Mononuclear cell (primary cell): ENCODE data around the gene NATD1. TPM values are rescaled to one million over a fixed set of nuclear protein-coding genes. Genes with fewer than 3 reads are reported as not detected.

Experiments
- H3K27me3 ChIP-seq: 2 replicates; pipeline ENCODE4 v1.6.0; 2011; ENCODE audit warnings: low read length, control low read depth; ENCODE audit not compliant: insufficient read depth
- H3K4me1 ChIP-seq: 2 replicates; pipeline ENCODE4 v1.5.1; 2011; ENCODE audit warnings: mild to moderate bottlenecking, low read length, control low read depth; ENCODE audit not compliant: insufficient read depth
- H3K4me3 ChIP-seq: 2 replicates; pipeline ENCODE4 v1.5.1; 2011; ENCODE audit warnings: mild to moderate bottlenecking, low read length, moderate library complexity
- H3K9me3 ChIP-seq: 2 replicates; pipeline ENCODE4 v1.5.1; 2011; ENCODE audit warnings: low read depth, mild to moderate bottlenecking, control low read depth, low read length
- total RNA-seq: library from RNA; depleted of rRNA; stranded (reverse); fragments of >200 nt; gene quantifications from one replicate; pipeline ENCODE4 v1.2.3, GENCODE V29; 2012

NATD1 gene
- total RNA-seq, 1 donor, result 3.3 TPM

DNA sequence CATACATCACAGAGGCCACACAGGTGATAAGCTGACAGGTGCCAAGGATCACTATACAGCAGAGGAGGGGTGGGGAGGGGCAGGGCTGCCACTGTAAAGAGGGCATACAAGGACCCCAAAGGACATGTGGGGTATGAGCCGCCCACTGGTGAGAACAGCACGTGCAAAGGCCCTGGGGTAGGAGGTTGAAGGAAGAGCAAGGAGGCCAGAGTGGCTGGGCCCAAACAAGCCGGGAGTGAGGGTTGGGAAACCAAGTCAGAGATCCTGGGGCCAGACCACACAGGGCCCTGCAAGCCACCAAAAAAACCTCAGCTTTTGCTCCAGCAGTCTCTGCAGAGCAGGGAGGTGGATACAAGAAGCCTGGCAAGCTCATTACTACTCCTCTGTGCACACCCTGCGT is 6.5 kb downstream of the NATD1 start:
- Histone ChIP-seq H3K9me3 (no peaks in the 10 kb centered on the region), H3K4me1 (peaks cover 12% of the 10 kb centered on the region), H3K27me3 (no peaks in the 10 kb centered on the region), H3K4me3 (no peak overlapping the region)

DNA sequence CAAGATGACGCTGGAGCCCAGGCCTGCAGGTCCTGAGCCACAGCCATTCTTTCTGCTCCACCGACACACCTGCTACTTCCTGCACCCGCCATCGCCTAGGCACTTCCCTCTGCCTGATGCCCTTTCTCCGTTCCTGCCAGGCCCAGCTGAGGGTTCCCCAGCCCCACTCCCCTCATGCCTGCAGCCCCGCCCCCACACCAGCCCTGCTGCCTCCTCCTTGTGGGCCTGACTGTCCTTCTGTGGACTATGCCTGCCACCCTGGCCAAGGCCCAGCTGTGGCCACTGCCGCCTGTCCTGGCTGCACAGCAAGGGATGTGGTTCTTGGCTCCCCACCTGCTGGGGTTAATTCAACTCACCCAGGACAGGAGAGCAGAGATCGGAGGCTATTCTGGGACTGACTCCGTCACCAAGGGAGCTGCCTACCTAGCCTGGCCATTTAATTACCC is 7.5 kb downstream of the NATD1 start:
- Histone ChIP-seq H3K27me3 (no peaks in the 10 kb centered on the region), H3K4me3 (no peak overlapping the region), H3K9me3 (no peaks in the 10 kb centered on the region), H3K4me1 (peaks cover 2% of the 10 kb centered on the region)

DNA sequence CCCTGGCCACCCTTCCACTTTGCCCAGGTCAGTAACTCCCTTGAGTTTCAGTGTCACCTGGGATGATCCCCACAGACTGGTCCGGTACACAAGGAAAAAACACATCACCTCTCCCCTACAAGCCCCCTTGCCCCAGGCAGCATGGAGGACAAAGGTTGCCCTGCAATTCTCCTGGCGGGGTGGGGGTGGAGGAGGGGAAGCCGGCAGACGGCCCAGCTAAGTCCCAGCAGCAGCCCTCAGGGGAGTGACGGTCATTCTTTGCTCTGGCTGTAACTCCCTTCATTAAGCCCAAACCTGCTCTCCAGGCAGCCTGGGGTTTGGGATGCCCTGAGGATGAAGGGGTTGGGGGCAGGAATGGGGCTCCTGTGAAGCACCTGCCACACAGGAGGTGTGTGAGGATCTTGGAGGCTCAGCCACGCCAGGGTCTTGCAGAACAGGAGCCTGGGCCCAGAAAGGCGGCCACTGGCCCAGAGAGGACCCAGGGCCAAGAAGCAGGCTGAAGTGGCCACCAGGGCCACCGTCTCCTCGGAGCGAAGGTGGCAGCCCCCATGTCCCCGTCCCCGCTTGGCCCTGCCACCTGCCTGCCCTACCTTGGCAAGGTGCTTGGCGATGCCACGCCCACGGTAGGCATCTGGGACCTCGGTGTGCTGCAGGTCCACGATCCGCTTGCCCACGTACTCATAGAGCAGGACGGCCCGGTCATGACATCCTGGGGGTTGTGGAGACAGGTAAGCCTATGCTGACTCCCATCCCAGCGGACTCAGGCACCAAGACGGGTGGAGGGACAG is 9.5 kb downstream of the NATD1 start:
- Histone ChIP-seq H3K4me1 (no peaks in the 10 kb centered on the region), H3K27me3 (no peaks in the 10 kb centered on the region), H3K4me3 (no peak overlapping the region), H3K9me3 (no peaks in the 10 kb centered on the region)

DNA sequence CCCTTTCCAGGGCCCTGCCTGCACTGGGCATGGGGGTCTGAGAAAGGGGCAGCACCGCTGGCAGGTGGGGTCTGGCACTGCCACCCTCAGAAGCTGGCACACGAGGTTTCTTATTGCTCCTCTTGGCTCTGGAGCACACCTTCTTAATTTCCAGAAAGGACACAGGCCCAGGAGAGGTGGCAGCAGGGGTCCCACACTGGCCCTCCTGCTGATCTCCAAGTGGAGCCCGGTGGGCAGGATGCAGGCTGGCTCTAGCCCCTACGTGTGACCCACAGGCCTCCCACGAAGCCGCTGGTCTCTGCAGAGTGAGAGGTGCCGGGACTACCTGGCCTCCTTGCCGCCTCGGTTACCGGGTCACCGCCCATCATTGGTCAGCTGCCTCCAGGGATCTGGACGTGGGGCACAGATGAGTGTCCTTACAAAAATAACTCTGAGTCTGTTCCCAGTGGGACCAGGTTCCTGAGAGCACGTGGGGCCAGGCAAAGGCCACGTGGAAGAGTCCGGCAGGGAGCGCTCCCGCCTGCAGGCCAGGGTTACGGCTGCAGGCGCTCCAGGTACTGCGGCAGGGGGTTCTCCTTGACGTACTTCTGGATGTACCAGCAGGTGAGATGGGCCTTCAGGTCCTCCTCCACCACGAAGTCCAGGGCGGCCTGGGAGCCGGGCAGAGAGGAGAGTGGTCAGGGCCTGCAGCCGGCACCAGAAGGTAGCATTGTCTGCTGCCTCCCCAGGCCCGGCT is 10.3 kb downstream of the NATD1 start:
- Histone ChIP-seq H3K4me3 (no peak overlapping the region), H3K9me3 (no peaks in the 10 kb centered on the region), H3K4me1 (no peaks in the 10 kb centered on the region), H3K27me3 (no peaks in the 10 kb centered on the region)

DNA sequence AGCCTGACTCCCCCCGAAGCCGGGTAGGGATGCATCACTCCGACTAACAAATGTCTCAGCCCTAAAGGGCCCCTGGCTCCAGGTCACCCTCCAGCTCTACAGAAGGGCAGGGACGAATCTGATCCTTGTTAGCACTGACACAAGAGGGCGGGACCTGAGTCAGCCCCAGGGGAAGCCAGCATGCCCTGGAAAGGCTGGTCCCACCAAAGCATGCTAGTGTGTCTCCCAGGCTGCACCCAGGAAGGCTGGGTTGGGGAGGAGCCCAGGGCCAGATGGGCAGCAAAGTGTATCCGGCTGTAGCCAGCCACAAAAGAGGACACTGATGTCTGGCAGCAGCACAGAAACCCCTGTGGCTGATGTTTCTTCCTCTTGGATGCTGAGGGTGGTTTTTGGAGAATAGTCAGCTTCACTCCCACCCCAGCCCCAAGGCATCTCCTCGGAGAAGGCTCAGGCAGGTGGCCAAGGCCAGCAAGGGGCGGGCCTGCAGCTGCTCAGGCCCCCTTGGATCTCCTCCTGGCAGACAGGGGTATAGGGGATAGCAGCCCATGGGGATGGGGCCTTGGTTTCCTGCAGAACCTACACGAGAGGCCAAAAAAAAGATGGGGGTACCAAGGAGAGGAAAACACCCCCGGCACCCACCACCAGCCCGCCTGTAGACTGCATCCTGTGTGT is 11.0 kb downstream of the NATD1 start:
- no peaks in the 10 kb centered on the region for H3K9me3 ChIP-seq
- H3K4me3 ChIP-seq, result no peak overlapping the region
- H3K27me3 ChIP-seq, result no peaks in the 10 kb centered on the region
- no peaks in the 10 kb centered on the region for H3K4me1 ChIP-seq

DNA sequence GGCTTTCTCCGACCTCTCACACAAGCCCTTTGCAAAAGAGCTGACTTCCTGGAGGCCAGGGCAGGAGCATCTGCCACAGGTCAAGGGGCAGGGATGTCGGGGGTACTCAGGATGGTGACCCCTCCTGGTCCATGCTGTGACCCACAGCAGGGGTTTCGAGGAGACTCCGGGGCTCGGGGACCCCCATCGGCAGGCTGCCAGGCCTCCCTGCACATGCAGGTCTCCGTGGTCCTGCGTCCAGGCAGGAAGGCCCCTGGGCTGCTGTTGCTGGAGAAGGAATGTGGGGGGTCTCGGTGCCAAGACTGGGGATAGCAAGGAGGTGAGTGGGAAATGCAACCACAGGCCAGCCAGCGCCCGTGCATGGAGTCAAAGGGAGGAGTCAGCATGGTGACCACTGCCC is 11.6 kb downstream of the NATD1 start:
- Histone ChIP-seq H3K9me3 (no peaks in the 10 kb centered on the region), H3K4me3 (no peak overlapping the region), H3K4me1 (no peaks in the 10 kb centered on the region), H3K27me3 (no peaks in the 10 kb centered on the region)

- H3K27me3 ChIP-seq, result no peaks in the 10 kb centered on the region
- no peak overlapping the region for H3K4me3 ChIP-seq
- no peaks in the 10 kb centered on the region for H3K4me1 ChIP-seq
- no peaks in the 10 kb centered on the region for H3K9me3 ChIP-seq
Observed at GRCh38 chr17:21240369-21241055, 12.7 kb downstream of the NATD1 start.

DNA sequence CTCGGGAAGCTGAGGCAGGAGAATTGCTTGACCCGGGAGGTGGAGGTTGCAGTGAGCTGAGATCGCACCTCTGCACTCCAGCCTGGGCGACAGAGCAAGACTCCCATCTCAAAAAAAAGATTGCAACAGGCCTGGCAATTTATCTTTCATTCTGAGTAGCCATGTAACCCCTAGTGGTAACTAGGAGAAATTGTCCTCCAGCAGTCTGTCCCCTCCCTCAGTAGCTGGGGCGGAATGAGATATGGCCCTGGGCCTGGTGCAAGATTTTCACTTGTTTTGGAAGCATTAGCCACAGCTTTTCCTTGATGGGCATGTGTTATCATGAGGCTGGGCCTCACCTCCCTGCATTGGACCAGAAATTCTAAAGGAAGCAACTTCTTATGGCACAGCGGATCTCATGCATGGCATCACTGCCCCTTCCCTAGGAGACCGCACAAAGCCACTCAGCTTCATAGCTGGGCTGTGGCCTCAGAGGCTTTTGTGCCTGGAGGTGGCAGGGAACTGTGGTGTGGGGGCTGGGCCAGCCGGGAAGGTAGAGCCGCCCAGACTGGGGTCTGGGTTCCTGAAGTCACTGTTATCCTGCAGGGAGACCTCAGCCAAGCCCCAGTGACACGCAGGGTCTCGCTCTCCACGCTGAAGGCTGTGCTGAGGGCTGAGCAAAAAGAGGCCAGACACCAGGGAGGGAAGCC is 13.4 kb downstream of the NATD1 start:
- Histone ChIP-seq H3K4me1 (no peaks in the 10 kb centered on the region), H3K4me3 (no peak overlapping the region), H3K27me3 (no peaks in the 10 kb centered on the region), H3K9me3 (no peaks in the 10 kb centered on the region)

- Histone ChIP-seq H3K9me3 (no peaks in the 10 kb centered on the region), H3K4me3 (no peak overlapping the region), H3K27me3 (no peaks in the 10 kb centered on the region), H3K4me1 (no peaks in the 10 kb centered on the region)
Observed at GRCh38 chr17:21235921-21236320, 17.3 kb downstream of the NATD1 start.

GRCh38 chr17:21233581-21234347 is 19.4 kb downstream of the NATD1 start:
- Histone ChIP-seq H3K4me1 (no peaks in the 10 kb centered on the region), H3K27me3 (no peaks in the 10 kb centered on the region), H3K9me3 (no peaks in the 10 kb centered on the region), H3K4me3 (no peak overlapping the region)

- H3K4me3 ChIP-seq, result no peak overlapping the region
- H3K9me3 ChIP-seq, result no peaks in the 10 kb centered on the region
- no peaks in the 10 kb centered on the region for H3K27me3 ChIP-seq
- H3K4me1 ChIP-seq, result no peaks in the 10 kb centered on the region
Observed at GRCh38 chr17:21232033-21232749, 21.0 kb downstream of the NATD1 start.

GRCh38 chr17:21231533-21231932 is 21.7 kb downstream of the NATD1 start:
- Histone ChIP-seq H3K27me3 (no peaks in the 10 kb centered on the region), H3K4me1 (no peaks in the 10 kb centered on the region), H3K9me3 (no peaks in the 10 kb centered on the region), H3K4me3 (no peak overlapping the region)

DNA sequence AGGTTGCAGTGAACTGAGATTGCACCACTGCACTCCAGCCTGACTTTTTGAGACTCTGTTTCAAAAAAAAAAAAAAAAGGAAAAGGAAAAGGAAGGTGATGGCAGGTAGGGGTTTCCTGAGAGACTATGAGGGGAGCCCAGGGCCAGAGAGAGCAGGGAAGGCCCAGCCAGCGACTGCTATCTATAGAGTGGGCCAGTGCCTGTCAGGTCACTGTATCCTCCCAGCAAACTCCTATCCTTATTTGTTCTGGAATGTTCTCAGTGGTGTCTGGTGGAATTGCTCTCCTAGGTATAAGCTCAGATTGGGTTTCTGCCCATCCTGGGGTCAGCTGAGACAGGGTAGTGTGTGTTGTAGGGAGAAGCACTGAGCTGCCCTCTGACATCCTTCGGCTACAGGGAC is 24.4 kb downstream of the NATD1 start:
- H3K27me3 ChIP-seq, result no peaks in the 10 kb centered on the region
- no peak overlapping the region for H3K4me3 ChIP-seq
- peaks cover 3% of the 10 kb centered on the region for H3K4me1 ChIP-seq
- H3K9me3 ChIP-seq, result no peaks in the 10 kb centered on the region
